ENCODE measurements around the gene RABGAP1L.
"Not testable (repeated sequence)": the region's sequence is repeated elsewhere in the genome, so short reads cannot be mapped to it uniquely, and the experiment has no call there.

RABGAP1L gene

GRCh38 chr1:174766727-174767126 lies 607.4 kb downstream of the RABGAP1L start:
- no peak for DNase-seq (ENCODE audit: low spot score)

DNA sequence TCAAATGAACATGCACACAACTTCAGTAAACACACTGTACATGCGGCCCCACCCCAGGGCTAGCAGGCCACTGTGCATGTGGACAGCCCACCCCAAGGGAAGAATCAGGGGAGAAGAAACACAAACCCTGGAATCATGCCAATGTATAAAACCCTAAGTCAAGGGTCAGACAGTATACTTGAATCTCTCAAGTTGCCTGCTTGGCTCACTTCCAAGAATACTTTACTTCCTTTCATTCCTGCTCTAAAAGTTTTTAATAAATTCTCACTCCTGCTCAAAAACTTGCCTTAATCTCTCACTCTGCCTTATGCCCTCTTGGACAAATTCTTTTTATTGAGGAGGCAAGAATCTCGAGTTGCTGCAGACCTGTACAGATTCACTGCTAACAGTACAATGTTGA lies 609.2 kb downstream of the RABGAP1L start:
- DNase-seq (ENCODE audit: low spot score), result no peak

- no peak for DNase-seq (ENCODE audit: low spot score)
Observed at GRCh38 chr1:174768949-174769348, 609.6 kb downstream of the RABGAP1L start.

- DNase-seq (ENCODE audit: low spot score), result peak; percentile 60
Observed at GRCh38 chr1:174769961-174770549, 610.7 kb downstream of the RABGAP1L start.

GRCh38 chr1:174775621-174776020 lies 616.3 kb downstream of the RABGAP1L start:
- no peak for DNase-seq (ENCODE audit: low spot score)

DNA sequence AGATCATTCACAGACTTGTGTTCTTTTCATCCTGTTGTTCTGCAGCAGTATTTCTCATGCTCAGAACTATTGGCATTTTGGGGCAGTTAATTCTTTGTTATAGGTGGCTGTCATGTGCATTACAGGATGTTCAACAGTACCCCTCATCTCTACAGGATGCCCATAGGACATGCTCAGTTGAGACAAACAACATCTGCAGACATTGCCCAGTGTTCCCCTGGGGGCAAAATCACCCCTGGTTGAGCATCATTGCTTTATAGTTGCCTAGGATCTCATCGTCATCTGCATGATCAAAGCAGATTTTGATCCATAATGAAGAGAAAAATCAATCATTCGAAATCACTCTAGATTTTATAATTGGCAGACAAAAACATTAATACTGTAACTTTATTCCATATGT lies 617.9 kb downstream of the RABGAP1L start:
- DNase-seq (ENCODE audit: low spot score), result no peak

- DNase-seq (ENCODE audit: low spot score), result no peak
Observed at GRCh38 chr1:174785510-174785909, 626.2 kb downstream of the RABGAP1L start.

GRCh38 chr1:174786358-174786757 lies 627.0 kb downstream of the RABGAP1L start:
- DNase-seq (ENCODE audit: low spot score), result no peak

DNA sequence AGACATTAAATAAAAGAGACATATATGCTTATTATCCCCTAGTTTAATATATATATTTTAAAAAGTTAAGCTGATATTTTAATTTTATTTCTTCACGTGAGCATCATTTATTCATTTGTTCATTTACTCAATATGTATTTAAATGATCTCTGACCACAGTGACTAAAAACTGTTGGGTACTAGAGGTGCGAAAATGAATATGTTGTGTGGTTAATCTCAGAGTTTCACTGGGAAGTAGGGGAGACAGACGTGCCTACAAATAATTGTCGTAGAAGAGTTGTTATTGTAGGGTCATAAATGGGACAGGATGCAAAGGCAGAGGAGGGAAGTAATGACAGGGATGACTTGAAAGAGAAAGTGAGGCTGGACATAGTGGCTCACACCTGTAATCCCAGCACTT lies 627.4 kb downstream of the RABGAP1L start:
- DNase-seq (ENCODE audit: low spot score), result no peak

DNA sequence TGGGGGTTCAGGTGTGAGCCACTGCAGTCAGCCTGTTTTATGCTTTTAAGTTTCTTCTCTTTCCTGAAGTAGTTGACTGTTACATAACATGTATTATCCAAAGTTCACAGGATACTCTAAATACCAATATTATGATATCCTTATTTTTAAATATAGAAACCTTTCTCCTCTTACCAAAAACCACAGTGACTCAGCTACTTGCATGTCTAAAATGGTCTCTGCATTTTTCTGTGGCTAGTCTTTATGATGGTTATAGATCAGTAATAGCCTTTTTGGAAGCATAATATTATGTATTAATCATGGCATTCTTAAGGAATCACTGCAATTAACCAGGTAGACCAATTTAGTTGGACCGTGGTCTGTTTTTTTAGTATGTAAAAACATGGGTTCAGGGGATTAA lies 629.7 kb downstream of the RABGAP1L start:
- no peak for DNase-seq (ENCODE audit: low spot score)

- DNase-seq (ENCODE audit: low spot score), result no peak
Observed at GRCh38 chr1:174789399-174789798, 630.1 kb downstream of the RABGAP1L start.

DNA sequence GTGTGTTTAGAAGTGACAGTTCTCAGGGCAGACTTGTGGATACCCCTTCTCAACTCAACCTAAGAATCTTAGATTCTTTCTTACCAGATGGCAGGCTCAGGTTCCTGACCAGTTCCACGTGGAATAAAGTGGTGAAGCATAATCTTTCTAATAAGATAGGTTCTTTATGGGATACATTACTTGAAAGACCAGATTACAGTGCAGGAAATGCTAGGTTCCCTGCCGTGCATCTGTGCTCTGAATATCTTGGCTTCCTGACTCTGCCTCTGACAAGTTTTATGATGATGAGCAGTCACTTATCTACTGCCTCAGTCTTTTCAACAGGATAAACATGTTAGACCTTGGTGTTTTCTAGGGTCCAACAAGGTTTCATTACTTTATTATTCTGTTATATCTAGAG lies 632.5 kb downstream of the RABGAP1L start:
- DNase-seq (ENCODE audit: low spot score), result no peak

GRCh38 chr1:174794861-174795260 lies 635.5 kb downstream of the RABGAP1L start:
- no peak for DNase-seq (ENCODE audit: low spot score)

DNA sequence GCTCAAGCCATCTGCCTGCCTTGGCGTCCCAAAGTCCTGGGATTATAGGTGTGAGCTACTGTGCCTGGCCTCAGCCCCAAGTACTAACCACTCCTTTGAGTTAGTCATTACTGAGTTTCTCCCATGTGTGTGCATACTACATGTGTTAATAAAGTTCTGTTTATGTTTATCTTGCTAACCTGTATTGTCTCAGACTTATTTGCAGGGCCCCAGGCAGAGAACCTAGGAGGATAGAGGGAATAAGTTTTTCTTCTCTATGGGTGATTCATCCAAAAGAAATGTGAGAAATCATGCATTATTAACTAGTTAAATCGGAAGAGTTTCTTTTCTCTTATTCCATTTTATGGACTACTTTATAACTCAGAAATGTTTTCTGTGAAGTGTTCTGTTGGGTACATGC lies 636.5 kb downstream of the RABGAP1L start:
- DNase-seq (ENCODE audit: low spot score), result no peak

GRCh38 chr1:174797398-174797797 lies 638.1 kb downstream of the RABGAP1L start:
- DNase-seq (ENCODE audit: low spot score), result no peak

GRCh38 chr1:174799136-174799479 lies 639.8 kb downstream of the RABGAP1L start:
- no peak for DNase-seq (ENCODE audit: low spot score)

DNA sequence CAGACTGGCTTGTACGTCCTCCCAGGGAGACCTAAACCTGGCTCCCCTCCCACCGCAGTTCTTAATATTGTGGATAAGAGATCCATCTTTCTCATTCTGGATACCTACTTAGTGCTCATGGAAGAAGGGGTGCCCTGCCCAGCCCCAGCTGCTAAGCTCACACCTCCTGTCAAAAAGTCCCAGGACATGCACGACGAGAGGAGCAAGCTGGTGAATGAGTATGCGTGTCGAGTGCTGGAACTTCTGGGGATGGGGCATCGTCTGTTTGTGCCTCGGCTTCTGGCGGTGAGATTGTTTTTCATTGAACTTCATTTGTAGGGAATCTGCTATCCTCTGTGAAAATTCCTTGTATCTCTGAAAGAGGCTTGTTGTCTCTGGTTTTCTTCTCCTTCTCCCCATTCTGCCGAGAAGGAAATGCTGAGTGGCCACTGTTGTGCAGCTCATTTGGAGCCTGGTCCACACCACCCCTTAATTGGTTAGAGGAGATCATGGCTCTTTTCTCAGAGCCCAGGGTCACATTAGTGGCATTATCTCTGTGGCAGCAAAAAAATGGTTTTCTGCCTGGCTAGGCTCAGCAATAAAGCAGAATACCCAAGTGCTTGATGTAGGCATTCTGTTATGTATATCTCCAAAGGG lies 641.0 kb downstream of the RABGAP1L start:
- no peak for DNase-seq (ENCODE audit: low spot score)

GRCh38 chr1:174800876-174801275 lies 641.6 kb downstream of the RABGAP1L start:
- DNase-seq (ENCODE audit: low spot score), result no peak

GRCh38 chr1:174809755-174810280 lies 650.5 kb downstream of the RABGAP1L start:
- no peak for DNase-seq (ENCODE audit: low spot score)

DNA sequence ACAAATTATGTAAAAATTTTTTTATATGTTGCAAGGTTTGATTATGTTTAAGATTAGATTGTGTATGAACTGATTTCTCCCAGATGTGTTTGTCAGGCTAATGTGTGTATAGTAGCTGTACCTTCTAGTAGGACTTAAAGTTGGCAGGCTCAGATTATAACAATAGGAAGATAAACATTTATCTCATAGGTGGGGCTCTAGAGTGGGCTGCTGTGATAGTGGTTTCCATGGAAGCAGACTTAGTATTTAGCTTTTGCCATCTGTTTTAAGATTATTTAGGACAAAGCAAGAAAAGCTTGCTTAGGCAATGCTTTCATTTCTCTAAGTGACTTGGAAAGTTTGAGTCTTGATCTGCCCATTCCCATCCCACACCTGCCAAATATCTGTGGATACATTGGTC lies 652.7 kb downstream of the RABGAP1L start:
- DNase-seq (ENCODE audit: low spot score), result no peak

DNA sequence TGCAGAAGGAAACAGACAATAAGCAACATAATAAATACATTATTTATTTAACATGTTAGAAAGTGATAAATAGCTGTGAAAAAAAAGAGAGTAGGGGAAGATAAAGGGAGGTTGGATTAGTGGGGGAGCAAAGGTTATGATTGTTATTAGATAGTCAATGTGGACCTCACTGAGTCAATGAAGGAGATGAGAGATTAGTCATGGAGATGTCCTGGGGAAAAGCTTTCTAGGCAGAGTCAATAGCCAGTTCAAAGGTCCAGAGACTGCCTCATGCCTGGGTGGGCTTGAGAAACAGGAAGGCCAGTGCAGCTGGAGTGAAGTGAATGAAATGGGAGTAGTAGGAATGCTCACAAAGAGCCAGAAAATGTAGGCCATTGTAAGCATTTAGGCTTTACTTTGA lies 653.3 kb downstream of the RABGAP1L start:
- DNase-seq (ENCODE audit: low spot score), result no peak

DNA sequence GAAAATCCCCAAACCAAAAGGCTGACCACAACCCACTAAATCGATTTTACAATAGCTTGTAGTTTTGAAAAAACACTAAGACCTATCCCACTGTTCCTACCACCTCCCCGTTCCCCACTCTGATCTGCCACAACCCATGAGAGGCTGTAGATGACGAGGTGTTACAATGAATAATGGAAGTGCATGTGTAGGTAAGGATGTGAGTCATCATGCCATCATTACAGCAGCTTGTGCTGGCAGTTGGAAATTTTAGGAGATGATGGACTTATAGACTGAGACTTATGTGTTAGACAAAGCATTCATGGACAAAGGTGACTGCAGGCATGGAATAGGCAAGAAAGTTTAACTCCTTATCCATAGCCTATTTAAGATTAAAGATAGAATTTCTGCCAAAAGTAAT lies 655.7 kb downstream of the RABGAP1L start:
- DNase-seq (ENCODE audit: low spot score), result peak; percentile 83

GRCh38 chr1:174815474-174815908 lies 656.2 kb downstream of the RABGAP1L start:
- DNase-seq (ENCODE audit: low spot score), result no peak

DNA sequence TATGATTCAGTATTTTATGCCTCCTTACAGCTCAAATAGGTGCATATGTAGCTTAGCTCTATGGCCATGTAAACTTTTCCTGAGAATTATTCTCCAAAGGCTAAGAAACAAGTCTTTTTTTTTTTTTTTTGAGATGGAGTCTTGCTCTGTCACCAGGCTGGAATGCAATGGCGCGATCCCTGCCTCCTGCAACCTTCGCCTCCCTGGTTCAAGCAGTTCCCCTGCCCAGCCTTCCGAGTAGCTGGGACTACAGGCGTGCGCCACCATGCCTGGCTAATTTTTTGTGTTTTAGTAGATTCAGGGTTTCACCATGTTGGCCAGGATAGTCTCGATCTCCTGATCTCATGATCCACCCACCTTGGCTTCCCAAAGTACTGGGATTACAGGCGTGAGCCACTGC lies 657.3 kb downstream of the RABGAP1L start:
- not testable (repeated sequence) for DNase-seq (ENCODE audit: low spot score)
